Neural cell (in vitro differentiated cells): ENCODE data around the gene TIAM2. TPM values are rescaled to one million over a fixed set of nuclear protein-coding genes. Genes with fewer than 3 reads are reported as not detected.

Source experiments
- H2AFZ ChIP-seq: fragments of 200-600, 300-800 bp; sonication (generic), shearing (Covaris generic); 2 replicates; pipeline ENCODE4 v1.6.0; 2014; ENCODE audit warnings: low read depth, mild to moderate bottlenecking, antibody characterized with exemption, low read length, moderate library complexity
- H3F3A ChIP-seq: fragments of 200-600 bp; shearing (Covaris generic); 2 replicates; pipeline ENCODE4 v1.6.1; 2016; ENCODE audit warnings: mild to moderate bottlenecking, moderate library complexity, mixed read lengths, antibody characterized with exemption, low read length; ENCODE audit not compliant: insufficient read depth, poor library complexity, severe bottlenecking
- H3K27ac ChIP-seq: fragments of 200-600, 300-800 bp; sonication (generic), shearing (Covaris generic); 2 replicates; pipeline ENCODE4 v1.5.1; 2014; ENCODE audit warnings: mild to moderate bottlenecking, low read length, moderate library complexity
- H3K27me3 ChIP-seq: fragments of 300-800, 200-600 bp; sonication (generic), shearing (Covaris generic); 2 replicates; pipeline ENCODE4 v1.6.0; 2014; ENCODE audit warnings: mild to moderate bottlenecking, low read depth, low read length, moderate library complexity; ENCODE audit not compliant: insufficient read depth
- H3K36me3 ChIP-seq: fragments of 300-800, 200-600 bp; sonication (generic), shearing (Covaris generic); 2 replicates; pipeline ENCODE4 v1.5.1; 2014; ENCODE audit warnings: mild to moderate bottlenecking, antibody characterized with exemption, low read length, moderate library complexity; ENCODE audit not compliant: insufficient read depth
- H3K4me2 ChIP-seq: fragments of 300-800, 200-600 bp; sonication (generic), shearing (Covaris generic); 2 replicates; pipeline ENCODE4 v1.6.0; 2014; ENCODE audit warnings: mild to moderate bottlenecking, low read length
- H3K4me3 ChIP-seq: fragments of 300-800, 200-600 bp; sonication (generic), shearing (Covaris generic); 2 replicates; pipeline ENCODE4 v1.5.1; 2014; ENCODE audit warnings: mild to moderate bottlenecking, low read length, moderate library complexity
- H3K79me2 ChIP-seq: fragments of 200-600 bp; shearing (Covaris generic); replicated peaks from 2 replicates; pipeline ENCODE4 v1.6.0; 2014; ENCODE audit warnings: mild to moderate bottlenecking, low read length, moderate library complexity; ENCODE audit not compliant: insufficient read depth
- H3K9ac ChIP-seq: fragments of 300-800, 200-600 bp; sonication (generic), shearing (Covaris generic); 2 replicates; pipeline ENCODE4 v1.6.1; 2016; ENCODE audit warnings: mild to moderate bottlenecking, low read length, mixed read lengths
- H3K9me2 ChIP-seq: fragments of 200-600 bp; shearing (Covaris generic); 2 replicates; pipeline ENCODE4 v1.6.1; 2016; ENCODE audit warnings: mild to moderate bottlenecking, low read length, mixed read lengths; ENCODE audit not compliant: insufficient read depth
- H3K9me3 ChIP-seq: fragments of 200-600, 300-800 bp; sonication (generic), shearing (Covaris generic); 2 replicates; pipeline ENCODE4 v1.6.1; 2016; ENCODE audit warnings: mild to moderate bottlenecking, mixed run types, low read length, moderate library complexity, mixed read lengths
- H4K20me1 ChIP-seq: fragments of 200-600 bp; shearing (Covaris generic); 2 replicates; pipeline ENCODE4 v1.6.1; 2016; ENCODE audit warnings: mild to moderate bottlenecking, mixed run types; ENCODE audit not compliant: insufficient read depth
- EP300 ChIP-seq: fragments of 450-650 bp; conservative IDR thresholded peaks from 2 replicates; pipeline ENCODE4 v1.6.1; 2014; ENCODE audit warnings: antibody characterized with exemption, mild to moderate bottlenecking, moderate library complexity; ENCODE audit not compliant: poor library complexity, severe bottlenecking
- EZH2 ChIP-seq: fragments of 200-600, 300-800 bp; shearing (Covaris generic), sonication (generic); IDR thresholded peaks from 2 replicates; pipeline ENCODE4 v1.6.1; 2014; ENCODE audit warnings: antibody characterized with exemption, low read length, borderline replicate concordance, mild to moderate bottlenecking; ENCODE audit not compliant: insufficient read depth, poor library complexity, severe bottlenecking
- MXI1 ChIP-seq: fragments of 450-650 bp; conservative IDR thresholded peaks from 2 replicates; pipeline ENCODE4 v1.6.1; 2014; ENCODE audit warnings: antibody characterized with exemption, mild to moderate bottlenecking; ENCODE audit not compliant: poor library complexity, severe bottlenecking
- POLR2AphosphoS5 ChIP-seq: IDR thresholded peaks from 2 replicates; pipeline ENCODE4 v1.6.1; 2012
- RAD21 ChIP-seq: fragments of 450-650 bp; conservative IDR thresholded peaks from 2 replicates; pipeline ENCODE4 v1.6.1; 2014; ENCODE audit warnings: antibody characterized with exemption, mild to moderate bottlenecking, moderate library complexity
- SMC3 ChIP-seq: fragments of 450-650 bp; conservative IDR thresholded peaks from 2 replicates; pipeline ENCODE4 v1.6.1; 2014; ENCODE audit warnings: antibody characterized with exemption, mild to moderate bottlenecking, moderate library complexity; ENCODE audit not compliant: poor library complexity
- TAF1 ChIP-seq: IDR thresholded peaks from 2 replicates; pipeline ENCODE4 v1.6.1; 2012; ENCODE audit warnings: low read depth
- polyA plus RNA-seq: library from polyadenylated mRNA; depleted of rRNA; stranded (reverse); fragments of >200 nt; gene quantifications from 2 replicates; pipeline ENCODE4 v1.2.3, GENCODE V29; 2014
- TF ChIP-seq, protein P1 (sequence below): IDR thresholded peaks from 2 replicates; pipeline ENCODE4 v1.6.1; 2012; ENCODE audit warnings: borderline replicate concordance
- TF ChIP-seq, protein P2 (sequence below): fragments of 450-650 bp; IDR thresholded peaks from 2 replicates; pipeline ENCODE4 v1.5.1; 2014; ENCODE audit warnings: antibody characterized with exemption, mild to moderate bottlenecking, moderate library complexity; ENCODE audit not compliant: poor library complexity, severe bottlenecking

TIAM2 gene
- polyA plus RNA-seq, 1 donor from 2014 or later: 73.3 TPM

DNA sequence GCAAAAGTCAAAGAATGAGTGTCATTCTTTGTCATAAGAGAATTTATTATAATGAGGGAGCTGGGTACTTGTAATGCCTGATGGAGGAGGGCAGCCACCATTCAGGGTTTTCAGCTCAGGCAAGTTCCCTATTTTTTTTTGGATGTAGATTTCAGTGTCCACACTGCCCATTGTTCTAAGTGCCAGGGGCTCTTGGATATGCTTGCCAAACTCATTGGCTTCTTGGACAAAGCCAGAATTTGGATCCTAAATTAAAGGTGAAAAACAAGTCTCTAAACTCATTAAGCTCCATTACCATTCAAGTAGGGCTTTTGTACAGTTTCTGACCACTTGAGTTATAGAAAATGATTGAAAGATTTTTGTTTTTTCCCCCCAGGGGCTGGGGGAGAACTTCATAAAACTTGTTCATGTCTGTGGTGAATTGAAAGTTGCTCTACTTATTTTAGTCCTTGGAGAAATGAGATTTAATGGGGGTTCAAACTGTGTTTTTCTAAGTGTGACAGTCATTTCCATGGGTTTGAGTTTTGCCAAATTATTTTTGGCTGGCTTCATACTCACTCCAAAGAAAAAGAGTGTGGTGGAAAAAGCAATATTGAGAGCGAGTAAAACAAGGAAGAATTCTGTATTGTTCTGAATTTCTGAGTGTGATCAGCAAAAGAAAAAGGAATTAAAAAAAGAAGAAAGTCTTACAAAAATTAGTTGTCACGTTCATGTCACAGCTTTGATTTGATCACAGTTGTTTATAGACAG is 46.0 kb downstream of the TIAM2 start (continued):
- TF ChIP-seq, protein P1, sequence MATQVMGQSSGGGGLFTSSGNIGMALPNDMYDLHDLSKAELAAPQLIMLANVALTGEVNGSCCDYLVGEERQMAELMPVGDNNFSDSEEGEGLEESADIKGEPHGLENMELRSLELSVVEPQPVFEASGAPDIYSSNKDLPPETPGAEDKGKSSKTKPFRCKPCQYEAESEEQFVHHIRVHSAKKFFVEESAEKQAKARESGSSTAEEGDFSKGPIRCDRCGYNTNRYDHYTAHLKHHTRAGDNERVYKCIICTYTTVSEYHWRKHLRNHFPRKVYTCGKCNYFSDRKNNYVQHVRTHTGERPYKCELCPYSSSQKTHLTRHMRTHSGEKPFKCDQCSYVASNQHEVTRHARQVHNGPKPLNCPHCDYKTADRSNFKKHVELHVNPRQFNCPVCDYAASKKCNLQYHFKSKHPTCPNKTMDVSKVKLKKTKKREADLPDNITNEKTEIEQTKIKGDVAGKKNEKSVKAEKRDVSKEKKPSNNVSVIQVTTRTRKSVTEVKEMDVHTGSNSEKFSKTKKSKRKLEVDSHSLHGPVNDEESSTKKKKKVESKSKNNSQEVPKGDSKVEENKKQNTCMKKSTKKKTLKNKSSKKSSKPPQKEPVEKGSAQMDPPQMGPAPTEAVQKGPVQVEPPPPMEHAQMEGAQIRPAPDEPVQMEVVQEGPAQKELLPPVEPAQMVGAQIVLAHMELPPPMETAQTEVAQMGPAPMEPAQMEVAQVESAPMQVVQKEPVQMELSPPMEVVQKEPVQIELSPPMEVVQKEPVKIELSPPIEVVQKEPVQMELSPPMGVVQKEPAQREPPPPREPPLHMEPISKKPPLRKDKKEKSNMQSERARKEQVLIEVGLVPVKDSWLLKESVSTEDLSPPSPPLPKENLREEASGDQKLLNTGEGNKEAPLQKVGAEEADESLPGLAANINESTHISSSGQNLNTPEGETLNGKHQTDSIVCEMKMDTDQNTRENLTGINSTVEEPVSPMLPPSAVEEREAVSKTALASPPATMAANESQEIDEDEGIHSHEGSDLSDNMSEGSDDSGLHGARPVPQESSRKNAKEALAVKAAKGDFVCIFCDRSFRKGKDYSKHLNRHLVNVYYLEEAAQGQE: no peak
- no peak for TF ChIP-seq POLR2AphosphoS5
- no peak for TF ChIP-seq MXI1
- TF ChIP-seq EP300: no peak

DNA sequence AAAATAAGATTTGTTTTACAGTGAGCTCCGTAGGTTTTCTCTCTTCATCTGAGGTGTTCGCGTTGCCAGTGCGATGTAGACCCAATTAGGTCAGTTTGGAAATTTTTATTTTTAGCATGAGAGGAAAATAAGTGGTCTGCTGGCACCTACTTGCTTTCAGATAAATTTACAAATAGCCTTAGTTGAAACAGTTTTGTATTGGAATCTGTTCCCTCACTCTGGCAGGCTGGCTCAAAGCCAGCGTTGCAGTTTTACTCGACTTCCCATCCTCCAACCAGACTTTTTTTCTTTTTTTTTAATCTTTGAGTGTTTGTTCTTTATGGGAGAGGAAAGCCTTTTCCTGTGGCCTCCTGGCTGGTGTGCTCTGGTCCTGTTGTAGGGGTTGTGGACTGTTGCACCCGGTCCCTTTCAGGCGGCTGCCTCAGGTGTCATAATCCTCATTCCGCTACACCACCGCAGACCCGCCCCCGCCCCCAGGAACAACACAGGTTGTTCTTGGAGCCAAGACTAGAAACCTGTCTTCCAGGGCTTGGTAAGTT is 46.7 kb downstream of the TIAM2 start:
- Histone ChIP-seq H3K9me3 (no peaks in the 10 kb centered on the region), H3K27me3 (no peaks in the 10 kb centered on the region), H3K9ac (no peak overlapping the region), H4K20me1 (no peaks in the 10 kb centered on the region), H3K9me2 (no peaks in the 10 kb centered on the region), H3K79me2 (no peaks in the 10 kb centered on the region), H3K4me3 (no peak overlapping the region), H3K4me2 (no peak overlapping the region), H3K27ac (no peak overlapping the region), H2AFZ (no peak overlapping the region), H3K36me3 (no peaks in the 10 kb centered on the region), H3F3A (no peaks in the 10 kb centered on the region)
- TF ChIP-seq EP300: no peak
- TF ChIP-seq POLR2AphosphoS5: no peak
- TF ChIP-seq, protein P2, sequence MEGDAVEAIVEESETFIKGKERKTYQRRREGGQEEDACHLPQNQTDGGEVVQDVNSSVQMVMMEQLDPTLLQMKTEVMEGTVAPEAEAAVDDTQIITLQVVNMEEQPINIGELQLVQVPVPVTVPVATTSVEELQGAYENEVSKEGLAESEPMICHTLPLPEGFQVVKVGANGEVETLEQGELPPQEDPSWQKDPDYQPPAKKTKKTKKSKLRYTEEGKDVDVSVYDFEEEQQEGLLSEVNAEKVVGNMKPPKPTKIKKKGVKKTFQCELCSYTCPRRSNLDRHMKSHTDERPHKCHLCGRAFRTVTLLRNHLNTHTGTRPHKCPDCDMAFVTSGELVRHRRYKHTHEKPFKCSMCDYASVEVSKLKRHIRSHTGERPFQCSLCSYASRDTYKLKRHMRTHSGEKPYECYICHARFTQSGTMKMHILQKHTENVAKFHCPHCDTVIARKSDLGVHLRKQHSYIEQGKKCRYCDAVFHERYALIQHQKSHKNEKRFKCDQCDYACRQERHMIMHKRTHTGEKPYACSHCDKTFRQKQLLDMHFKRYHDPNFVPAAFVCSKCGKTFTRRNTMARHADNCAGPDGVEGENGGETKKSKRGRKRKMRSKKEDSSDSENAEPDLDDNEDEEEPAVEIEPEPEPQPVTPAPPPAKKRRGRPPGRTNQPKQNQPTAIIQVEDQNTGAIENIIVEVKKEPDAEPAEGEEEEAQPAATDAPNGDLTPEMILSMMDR: no peak
- no peak for TF ChIP-seq RAD21
- TF ChIP-seq MXI1: no peak
- no peak for TF ChIP-seq TAF1
- no peak for TF ChIP-seq EZH2
- no peak for TF ChIP-seq SMC3
- TF ChIP-seq, protein P1: no peak
